IMR-90 (cell line): ENCODE data around the gene FOXP1. TPM values are rescaled to one million over a fixed set of nuclear protein-coding genes. Genes with fewer than 3 reads are reported as not detected.

ENCODE experiments used
- ATAC-seq: fragments of 200-7000 bp; cut with Tn5 transposase; 2 replicates; pipeline ENCODE4 v1.9.1; 2020; ENCODE audit warnings: low read depth, mild to moderate bottlenecking, moderate library complexity
- BruUV-seq: library from RNA; stranded (reverse); fragments of 400-500 nt; replicated peaks from 2 replicates; lab custom pipeline; 2021; lab: Mats Ljungman, UMichigan
- CTCF ChIA-PET: fragments of 300-600 bp; formaldehyde crosslinking; extraction: SDS; loops from one replicate; lab custom pipeline; 2021; ENCODE audit warnings: antibody characterized with exemption; lab: Yijun Ruan, JAX
- POLR2A ChIA-PET: fragments of 300-600 bp; sonication (Branson Sonifier 250); formaldehyde crosslinking; loops from one replicate; lab custom pipeline; 2022; ENCODE audit warnings: antibody characterized with exemption; ENCODE audit not compliant: unreplicated experiment; lab: Charles Lee
- DNase-seq: peaks from one replicate; pipeline ENCODE4 v3.0.0; 2013
- H2AFZ ChIP-seq: replicated peaks from 2 replicates; pipeline ENCODE3; 2013; ENCODE audit warnings: low read length, mild to moderate bottlenecking; ENCODE audit not compliant: poor library complexity
- H2AK5ac ChIP-seq: 2 replicates; pipeline ENCODE4 v1.6.1; 2013; ENCODE audit warnings: low read depth, low read length, inconsistent platforms
- H2AK9ac ChIP-seq: replicated peaks from 2 replicates; pipeline ENCODE3; 2013; ENCODE audit warnings: mild to moderate bottlenecking, low read depth, low read length, moderate library complexity; ENCODE audit not compliant: poor library complexity
- H2BK120ac ChIP-seq: 2 replicates; pipeline ENCODE4 v1.6.1; 2013; ENCODE audit warnings: low read depth, low read length, inconsistent platforms
- H2BK15ac ChIP-seq: 3 replicates; pipeline ENCODE4 v1.6.1; 2013; ENCODE audit warnings: low read depth, low read length, inconsistent platforms
- H2BK20ac ChIP-seq: 2 replicates; pipeline ENCODE4 v1.6.1; 2013; ENCODE audit warnings: low read depth, mild to moderate bottlenecking, inconsistent platforms, low read length, moderate library complexity
- H2BK5ac ChIP-seq: 2 replicates; pipeline ENCODE4 v1.6.1; 2013; ENCODE audit warnings: mild to moderate bottlenecking, low read depth, low read length, inconsistent platforms; ENCODE audit not compliant: poor library complexity, severe bottlenecking
- H3K14ac ChIP-seq: replicated peaks from 2 replicates; pipeline ENCODE4 v1.6.1; 2013; ENCODE audit warnings: low read depth, low read length, inconsistent platforms
- H3K18ac ChIP-seq: 2 replicates; pipeline ENCODE4 v1.6.1; 2013; ENCODE audit warnings: low read depth, low read length, control low read depth
- H3K23ac ChIP-seq: 2 replicates; pipeline ENCODE4 v1.6.1; 2013; ENCODE audit warnings: low read depth, low read length, inconsistent platforms
- H3K27ac ChIP-seq: 2 replicates; pipeline ENCODE4 v1.5.1; 2013; ENCODE audit warnings: mild to moderate bottlenecking, control low read depth, low read length; ENCODE audit not compliant: insufficient read depth
- H3K27me3 ChIP-seq: 2 replicates; pipeline ENCODE4 v1.6.1; 2013; ENCODE audit warnings: low read length; ENCODE audit not compliant: control insufficient read depth, insufficient read depth
- H3K36me3 ChIP-seq: 2 replicates; pipeline ENCODE4 v1.6.1; 2013; ENCODE audit warnings: low read length, mixed read lengths; ENCODE audit not compliant: control insufficient read depth, insufficient read depth
- H3K4ac ChIP-seq: 2 replicates; pipeline ENCODE4 v1.6.1; 2013; ENCODE audit warnings: low read depth, low read length, inconsistent platforms
- H3K4me1 ChIP-seq: 2 replicates; pipeline ENCODE4 v1.6.1; 2013; ENCODE audit warnings: low read length, mixed read lengths; ENCODE audit not compliant: control insufficient read depth, insufficient read depth
- H3K4me2 ChIP-seq: 2 replicates; pipeline ENCODE4 v1.6.1; 2013; ENCODE audit warnings: low read depth, mild to moderate bottlenecking, control low read depth, low read length, moderate library complexity
- H3K4me3 ChIP-seq: 2 replicates; pipeline ENCODE4 v1.5.1; 2013; ENCODE audit warnings: low read depth, mild to moderate bottlenecking, control low read depth, low read length, moderate library complexity; ENCODE audit not compliant: insufficient read depth
- H3K56ac ChIP-seq: 2 replicates; pipeline ENCODE4 v1.6.1; 2013; ENCODE audit warnings: low read length, inconsistent platforms; ENCODE audit not compliant: insufficient read depth; ENCODE audit errors: extremely low read depth
- H3K79me1 ChIP-seq, 2 experiments: 2 replicates each; pipeline ENCODE4 v1.6.1; 2013; ENCODE audit warnings: low read length in 2 of 2, inconsistent platforms in 1 of 2, low read depth in 1 of 2
- H3K9ac ChIP-seq: 2 replicates; pipeline ENCODE4 v1.6.1; 2013; ENCODE audit warnings: low read depth, low read length, control low read depth
- H3K9me1 ChIP-seq: 2 replicates; pipeline ENCODE4 v1.6.1; 2013; ENCODE audit warnings: low read length, inconsistent platforms; ENCODE audit not compliant: insufficient read depth
- H3K9me3 ChIP-seq: 2 replicates; pipeline ENCODE4 v1.6.1; 2013; ENCODE audit warnings: low read length; ENCODE audit not compliant: control insufficient read depth, insufficient read depth
- H4K20me1 ChIP-seq: 2 replicates; pipeline ENCODE4 v1.6.1; 2013; ENCODE audit warnings: low read length, inconsistent platforms; ENCODE audit not compliant: insufficient read depth
- H4K5ac ChIP-seq: 2 replicates; pipeline ENCODE4 v1.6.1; 2013; ENCODE audit warnings: mild to moderate bottlenecking, low read depth, low read length, control low read depth
- H4K8ac ChIP-seq, 2 experiments: 2 replicates each; pipeline ENCODE4 v1.6.1; 2013; ENCODE audit warnings: low read depth in 2 of 2, low read length in 2 of 2, control low read depth in 1 of 2, inconsistent platforms in 1 of 2
- H4K91ac ChIP-seq: 2 replicates; pipeline ENCODE4 v1.6.1; 2013; ENCODE audit warnings: low read depth, low read length, inconsistent platforms; ENCODE audit not compliant: insufficient read depth
- FOS ChIP-seq: fragments of 150-350 bp; IDR thresholded peaks from 2 replicates; pipeline ENCODE4 v1.6.1; 2016; ENCODE audit warnings: low read depth, low read length
- MXI1 ChIP-seq: IDR thresholded peaks from 2 replicates; pipeline ENCODE4 v1.6.1; 2012; ENCODE audit warnings: low read depth, mild to moderate bottlenecking, low read length, moderate library complexity, borderline replicate concordance
- WGBS, 2 experiments: methylation state at CpG; one replicate each; pipeline versions ENCODE4 v1.1.5 to v1.1.7; 2013; ENCODE audit warnings: missing lambda C conversion rate in 2 of 2; ENCODE audit not compliant: insufficient read length in 1 of 2; ENCODE audit errors: extremely low coverage in 2 of 2; 5-methylcytosine and 5-hydroxymethylcytosine counted together
- dilution Hi-C: fragments of 300-500 bp; cut with HindIII; formaldehyde crosslinking; loops from one replicate; pipeline ENCODE4 v1.14.3; 2018; ENCODE audit warnings: low sequenced_read_pairs; ENCODE audit not compliant: unreplicated experiment
- in situ Hi-C: fragments of 300-500 bp; cut with MboI; formaldehyde crosslinking; loops from 3 replicates; pipeline ENCODE4 v1.14.3; 2019; ENCODE audit warnings: low sequenced_read_pairs, inconsistent platforms, mixed read lengths
- intact Hi-C: fragments of 100-400 bp; cut with micrococcal nuclease; formaldehyde crosslinking; loops from 2 replicates; pipeline ENCODE4 v1.10.0; 2022
- polyA plus RNA-seq, 3 experiments: library from polyadenylated mRNA; depleted of rRNA; stranded (reverse); fragments of >200 nt; gene quantifications; 2 replicates each; pipeline ENCODE4 v1.2.3, GENCODE V29; 2012; ENCODE audit warnings: low replicate concordance in 1 of 3
- total RNA-seq: library from RNA; depleted of rRNA; stranded (reverse); fragments of >200 nt; gene quantifications from 2 replicates; pipeline ENCODE4 v1.2.3, GENCODE V29; 2012

Gene FOXP1
- total and polyA plus RNA-seq, 2 of the 4 experiments (the other 2 are of a cell fraction), result 37.0 to 132 TPM

- no peaks in the 10 kb centered on the region for H3K27me3 ChIP-seq
- H4K91ac ChIP-seq, result no peak overlapping the region
- no peaks in the 10 kb centered on the region for H3K36me3 ChIP-seq
- no peak overlapping the region for H2AK5ac ChIP-seq
- H3K4me1 ChIP-seq, result peaks cover 9% of the 10 kb centered on the region
- H3K4me2 ChIP-seq, result no peak overlapping the region
- H3K9me1 ChIP-seq, result peaks cover 13% of the 10 kb centered on the region
- no peak overlapping the region for H3K4me3 ChIP-seq
- in situ Hi-C loops, result no loop called here
- H3K4ac ChIP-seq, result no peak overlapping the region
- no peak overlapping the region for H2AFZ ChIP-seq
- no CpG with 5 or more reads among the region's 1 CpG for WGBS, 2 experiments
- no peak overlapping the region for H3K23ac ChIP-seq
- no peak overlapping the region for H2BK20ac ChIP-seq
- no peak overlapping the region for H2BK5ac ChIP-seq
- H2BK15ac ChIP-seq, result no peak overlapping the region
- H2BK120ac ChIP-seq, result no peak overlapping the region
- H3K56ac ChIP-seq, result no peak overlapping the region
- POLR2A ChIA-PET, result no interaction called here
- no peak overlapping the region for H3K9ac ChIP-seq
- TF ChIP-seq FOS (peak; percentile 27; the same call in 1 of the 2 replicates), MXI1 (no peak)
- H3K14ac ChIP-seq, result no peak overlapping the region
- CTCF ChIA-PET, result no interaction called here
- peaks cover 3 to 42% of the 10 kb centered on the region in 2 experiments for H3K79me1 ChIP-seq
- ATAC-seq, result no peak
- dilution Hi-C loops, result no loop called here
- H3K18ac ChIP-seq, result no peak overlapping the region
- no peaks in the 10 kb centered on the region; the same call in 1 of the 2 replicates for H4K20me1 ChIP-seq
- H4K5ac ChIP-seq, result no peak overlapping the region
- no TSS peak for BruUV-seq
- DNase-seq, result peak; percentile 23
- no peak overlapping the region for H2AK9ac ChIP-seq
- intact Hi-C loops, result no loop called here
- H3K9me3 ChIP-seq, result no peaks in the 10 kb centered on the region
- no peak overlapping the region for H3K27ac ChIP-seq
- no peak overlapping the region for H4K8ac ChIP-seq
Observed at GRCh38 chr3:71393093-71393492, 190.4 kb downstream of the FOXP1 start.
